Smooth muscle cell (in vitro differentiated cells): Measurements from ENCODE around the gene SLC2A1. TPM values are rescaled to one million over a fixed set of nuclear protein-coding genes. Genes with fewer than 3 reads are reported as not detected.

Experiments
- DNase-seq: peaks from one replicate; lab custom pipeline; 2025; ENCODE audit not compliant: unreplicated experiment; lab: John Stamatoyannopoulos, UW
- H2AFZ ChIP-seq: fragments of 200-600 bp; sonication (generic); 2 replicates; pipeline ENCODE4 v1.6.0; 2016; ENCODE audit warnings: antibody characterized with exemption, low read depth, mild to moderate bottlenecking
- H3F3A ChIP-seq: fragments of 200-600 bp; sonication (generic); 2 replicates; pipeline ENCODE4 v1.6.0; 2017; ENCODE audit warnings: antibody characterized with exemption, low read depth
- H3K27ac ChIP-seq: fragments of 200-600 bp; sonication (generic); 2 replicates; pipeline ENCODE4 v1.5.1; 2016; ENCODE audit warnings: low read depth, mild to moderate bottlenecking
- H3K27me3 ChIP-seq: fragments of 200-600 bp; sonication (generic); 2 replicates; pipeline ENCODE4 v1.6.1; 2016; ENCODE audit warnings: low read depth, mild to moderate bottlenecking
- H3K36me3 ChIP-seq: fragments of 200-600 bp; sonication (generic); 2 replicates; pipeline ENCODE4 v1.5.1; 2016; ENCODE audit warnings: low read depth
- H3K4me1 ChIP-seq: fragments of 200-600 bp; sonication (generic); 2 replicates; pipeline ENCODE4 v1.5.1; 2016; ENCODE audit warnings: low read depth
- H3K4me2 ChIP-seq: fragments of 200-600 bp; sonication (generic); 2 replicates; pipeline ENCODE4 v1.6.0; 2016; ENCODE audit warnings: mild to moderate bottlenecking
- H3K4me3 ChIP-seq: fragments of 200-600 bp; sonication (generic); 2 replicates; pipeline ENCODE4 v1.5.1; 2016; ENCODE audit warnings: mild to moderate bottlenecking
- H3K79me2 ChIP-seq: fragments of 200-600 bp; sonication (generic); 2 replicates; pipeline ENCODE4 v1.6.0; 2016; ENCODE audit warnings: low read depth, mild to moderate bottlenecking
- H3K9ac ChIP-seq: fragments of 200-600 bp; sonication (generic); 2 replicates; pipeline ENCODE4 v1.6.0; 2016; ENCODE audit warnings: low read depth
- H3K9me3 ChIP-seq: fragments of 200-600 bp; sonication (generic); replicated peaks from 2 replicates; pipeline ENCODE4 v1.5.1; 2016; ENCODE audit warnings: low read depth
- H4K20me1 ChIP-seq: fragments of 200-600 bp; sonication (generic); 2 replicates; pipeline ENCODE4 v1.6.0; 2016; ENCODE audit warnings: low read depth
- WGBS: methylation state at CpG from one replicate; pipeline ENCODE4 v1.1.7; 2016; ENCODE audit warnings: low lambda C conversion rate; 5-methylcytosine and 5-hydroxymethylcytosine counted together
- polyA plus RNA-seq: library from polyadenylated mRNA; unstranded; fragments of >200 nt; fragmentation: Nextera tagmentation; extraction: Ambion mirVana; gene quantifications from 2 replicates; pipeline ENCODE4 v1.2.1, GENCODE V29; 2016
- total RNA-seq: library from RNA; depleted of rRNA; stranded (reverse); fragments of >200 nt; gene quantifications from 2 replicates; pipeline ENCODE4 v1.2.3, GENCODE V29; 2014
- TF ChIP-seq, protein P1 (sequence below): fragments of 200-600 bp; sonication (generic); IDR thresholded peaks from 2 replicates; pipeline ENCODE4 v1.5.1; 2017; ENCODE audit warnings: borderline replicate concordance, mild to moderate bottlenecking, antibody characterized with exemption; ENCODE audit not compliant: insufficient read depth, poor library complexity, severe bottlenecking

The SLC2A1 gene
- total and polyA plus RNA-seq, 2 experiments from 2014 or later: 275 to 1,091 TPM

DNA sequence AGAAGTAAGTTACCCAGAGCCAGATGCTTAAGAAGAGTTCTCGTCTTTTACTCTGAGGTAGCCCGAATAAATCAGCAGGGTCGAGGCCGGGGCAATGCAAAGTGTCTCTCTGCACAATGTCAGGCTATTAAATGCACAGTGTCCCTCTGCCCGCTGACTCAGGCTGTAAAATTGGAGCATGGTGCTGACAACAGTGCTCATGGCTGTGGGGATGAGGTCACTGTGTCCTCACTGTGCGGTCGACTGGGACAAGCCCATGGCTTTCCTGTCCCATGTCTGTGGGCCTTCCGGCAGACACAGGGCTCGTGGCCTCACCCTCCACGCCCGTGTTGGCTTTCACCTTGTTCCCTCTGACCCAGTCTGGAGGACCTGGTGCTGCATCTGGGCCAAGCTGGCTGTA is 14.6 kb upstream of the SLC2A1 start:
- H3K27me3 ChIP-seq: no peaks in the 10 kb centered on the region
- 2% methylated on average over 11 of the region's 11 CpGs for WGBS
- no peaks in the 10 kb centered on the region for H4K20me1 ChIP-seq
- peaks cover 3% of the 10 kb centered on the region for H3K4me1 ChIP-seq
- no peaks in the 10 kb centered on the region for H3K9me3 ChIP-seq
- H3F3A ChIP-seq: peaks cover 12% of the 10 kb centered on the region
- DNase-seq: peak; percentile 20
- TF ChIP-seq, protein P1, sequence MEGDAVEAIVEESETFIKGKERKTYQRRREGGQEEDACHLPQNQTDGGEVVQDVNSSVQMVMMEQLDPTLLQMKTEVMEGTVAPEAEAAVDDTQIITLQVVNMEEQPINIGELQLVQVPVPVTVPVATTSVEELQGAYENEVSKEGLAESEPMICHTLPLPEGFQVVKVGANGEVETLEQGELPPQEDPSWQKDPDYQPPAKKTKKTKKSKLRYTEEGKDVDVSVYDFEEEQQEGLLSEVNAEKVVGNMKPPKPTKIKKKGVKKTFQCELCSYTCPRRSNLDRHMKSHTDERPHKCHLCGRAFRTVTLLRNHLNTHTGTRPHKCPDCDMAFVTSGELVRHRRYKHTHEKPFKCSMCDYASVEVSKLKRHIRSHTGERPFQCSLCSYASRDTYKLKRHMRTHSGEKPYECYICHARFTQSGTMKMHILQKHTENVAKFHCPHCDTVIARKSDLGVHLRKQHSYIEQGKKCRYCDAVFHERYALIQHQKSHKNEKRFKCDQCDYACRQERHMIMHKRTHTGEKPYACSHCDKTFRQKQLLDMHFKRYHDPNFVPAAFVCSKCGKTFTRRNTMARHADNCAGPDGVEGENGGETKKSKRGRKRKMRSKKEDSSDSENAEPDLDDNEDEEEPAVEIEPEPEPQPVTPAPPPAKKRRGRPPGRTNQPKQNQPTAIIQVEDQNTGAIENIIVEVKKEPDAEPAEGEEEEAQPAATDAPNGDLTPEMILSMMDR: no peak
- peak overlapping the region; percentile 82 for H3K9ac ChIP-seq
- peak overlapping the region; percentile 55 for H3K4me2 ChIP-seq
- no peaks in the 10 kb centered on the region for H3K79me2 ChIP-seq
- peak overlapping the region; percentile 34 for H2AFZ ChIP-seq
- H3K27ac ChIP-seq: peak overlapping the region; percentile 95
- H3K4me3 ChIP-seq: no peak overlapping the region
- no peaks in the 10 kb centered on the region for H3K36me3 ChIP-seq

DNA sequence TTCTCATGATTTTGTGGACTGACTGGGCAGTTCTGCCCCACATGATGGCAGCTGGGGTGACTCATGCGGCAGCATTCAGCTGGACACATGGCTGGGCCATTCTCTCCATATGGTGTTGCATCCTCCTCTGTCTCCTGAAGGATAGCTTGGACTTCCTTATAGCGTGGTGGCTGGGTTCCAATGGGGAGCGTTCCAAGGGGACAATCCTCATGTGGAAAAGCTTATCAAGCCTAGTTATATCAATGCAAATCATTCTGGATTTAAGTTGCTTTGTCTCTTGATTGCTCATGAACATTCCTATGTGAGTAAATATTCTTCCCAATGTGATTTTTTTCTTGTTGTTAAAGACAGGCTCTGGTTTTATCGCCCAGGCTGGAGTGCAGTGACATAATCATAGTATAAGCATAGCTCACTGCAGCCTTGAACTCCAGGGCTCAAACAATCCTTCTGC is 13.2 kb upstream of the SLC2A1 start:
- H3K9me3 ChIP-seq: no peaks in the 10 kb centered on the region
- 41% methylated on average over 4 of the region's 4 CpGs for WGBS
- no peaks in the 10 kb centered on the region for H4K20me1 ChIP-seq
- H3K4me2 ChIP-seq: no peak overlapping the region
- no peaks in the 10 kb centered on the region for H3K27me3 ChIP-seq
- H2AFZ ChIP-seq: no peak overlapping the region
- H3K27ac ChIP-seq: peak overlapping the region; percentile 95
- no peaks in the 10 kb centered on the region for H3K36me3 ChIP-seq
- TF ChIP-seq, protein P1: no peak
- no peak overlapping the region for H3K4me3 ChIP-seq
- no peak overlapping the region for H3K9ac ChIP-seq
- H3K4me1 ChIP-seq: peaks cover 3% of the 10 kb centered on the region
- peak; percentile 11 for DNase-seq
- H3F3A ChIP-seq: peaks cover 12% of the 10 kb centered on the region
- H3K79me2 ChIP-seq: no peaks in the 10 kb centered on the region

- peaks cover 12% of the 10 kb centered on the region for H3F3A ChIP-seq
- no peaks in the 10 kb centered on the region for H3K9me3 ChIP-seq
- H3K9ac ChIP-seq: no peak overlapping the region
- H4K20me1 ChIP-seq: no peaks in the 10 kb centered on the region
- 80% methylated on average over 4 of the region's 4 CpGs for WGBS
- H3K27me3 ChIP-seq: no peaks in the 10 kb centered on the region
- no peak overlapping the region for H3K4me3 ChIP-seq
- H3K4me1 ChIP-seq: peaks cover 3% of the 10 kb centered on the region
- TF ChIP-seq, protein P1: no peak
- no peak overlapping the region for H2AFZ ChIP-seq
- H3K27ac ChIP-seq: no peak overlapping the region
- no peaks in the 10 kb centered on the region for H3K79me2 ChIP-seq
- DNase-seq: no peak
- no peak overlapping the region for H3K4me2 ChIP-seq
- H3K36me3 ChIP-seq: no peaks in the 10 kb centered on the region
These were observed 11.5 kb upstream of the SLC2A1 start for GRCh38 chr1:42970143-42970542.

GRCh38 chr1:42968654-42969053 is 10.0 kb upstream of the SLC2A1 start:
- no peaks in the 10 kb centered on the region for H3K27me3 ChIP-seq
- H3K4me1 ChIP-seq: peaks cover 3% of the 10 kb centered on the region
- no peaks in the 10 kb centered on the region for H4K20me1 ChIP-seq
- TF ChIP-seq, protein P1: no peak
- H3F3A ChIP-seq: peaks cover 12% of the 10 kb centered on the region
- WGBS: 86% methylated on average over 3 of the region's 3 CpGs
- no peaks in the 10 kb centered on the region for H3K36me3 ChIP-seq
- no peak for DNase-seq
- H3K9ac ChIP-seq: no peak overlapping the region
- H3K4me3 ChIP-seq: no peak overlapping the region
- H3K27ac ChIP-seq: no peak overlapping the region
- H2AFZ ChIP-seq: no peak overlapping the region
- H3K9me3 ChIP-seq: no peaks in the 10 kb centered on the region
- H3K79me2 ChIP-seq: no peaks in the 10 kb centered on the region
- no peak overlapping the region for H3K4me2 ChIP-seq
